Cortex of kidney (tissue), 1 donor: Measurements from ENCODE around the gene POMT2.

Experiments
- DNase-seq: peaks from one replicate; lab custom pipeline; 2025; lab: John Stamatoyannopoulos, UW

Gene POMT2

GRCh38 chr14:77240336-77240915, 80.3 kb downstream of the POMT2 start:
- no peak for DNase-seq

GRCh38 chr14:77239412-77239811, 81.3 kb downstream of the POMT2 start:
- no peak for DNase-seq

- DNase-seq = no peak
Observed at GRCh38 chr14:77238996-77239395, 81.7 kb downstream of the POMT2 start.

GRCh38 chr14:77238356-77238755, 82.3 kb downstream of the POMT2 start:
- DNase-seq = no peak

- no peak for DNase-seq
Observed at GRCh38 chr14:77236814-77237213, 83.9 kb downstream of the POMT2 start.

- DNase-seq = no peak
Observed at GRCh38 chr14:77231721-77232120, 89.0 kb downstream of the POMT2 start.

- no peak for DNase-seq
Observed at GRCh38 chr14:77230914-77231313, 89.8 kb downstream of the POMT2 start.

- no peak for DNase-seq
Observed at GRCh38 chr14:77228056-77228455, 92.6 kb downstream of the POMT2 start.

- no peak for DNase-seq
Observed at GRCh38 chr14:77225892-77226557, 94.7 kb downstream of the POMT2 start.

- no peak for DNase-seq
Observed at GRCh38 chr14:77225254-77225653, 95.4 kb downstream of the POMT2 start.
